Stomach (tissue), 9 donors: ENCODE data around the gene RIMBP2. TPM values are rescaled to one million over a fixed set of nuclear protein-coding genes. Genes with fewer than 3 reads are reported as not detected.

Experiments
- DNase-seq, 2 donors: peaks; one replicate each; pipeline versions ENCODE4 v3.0.0 to v3.0.0-alpha.2; 2013 to 2019
- H3K27ac ChIP-seq, 5 donors: fragments of 200-600 bp in 4 of 5; sonication (generic) in 4 of 5; one replicate each; pipeline ENCODE4 v1.5.1; 2013 to 2019; ENCODE audit warnings: mild to moderate bottlenecking in 1 of 5, moderate library complexity in 1 of 5
- H3K27me3 ChIP-seq, 3 donors: fragments of 200-600 bp; sonication (generic); one replicate each; pipeline ENCODE4 v1.5.1; 2017 to 2019; ENCODE audit warnings: mixed run types in 1 of 3
- H3K36me3 ChIP-seq, 4 donors: fragments of 200-600 bp; sonication (generic); 1 replicate in 3 of 4; 2 replicates in 1 of 4; pipeline ENCODE4 v1.5.1; 2016 to 2019
- H3K4me1 ChIP-seq, 4 donors: fragments of 200-600 bp; sonication (generic); one replicate each; pipeline ENCODE4 v1.5.1; 2016 to 2019
- H3K4me3 ChIP-seq, 4 donors: fragments of 200-600 bp; sonication (generic) in 3 of 4; one replicate each; pipeline ENCODE4 v1.5.1; 2016 to 2019; ENCODE audit warnings: mild to moderate bottlenecking in 1 of 4
- H3K9me3 ChIP-seq, 4 donors: fragments of 200-600 bp; sonication (generic); one replicate each; pipeline ENCODE4 v1.5.1; 2016 to 2019
- CTCF ChIP-seq, 7 experiments: fragments of 450-650 bp in 4 of 7; fragments of 200-600 bp in 3 of 7; sonication (generic) in 3 of 7; IDR thresholded peaks; one replicate each; pipeline ENCODE4 v1.5.1; 2016 to 2019; ENCODE audit warnings: antibody characterized with exemption in 7 of 7, control low read depth in 2 of 7, mild to moderate bottlenecking in 1 of 7
- EP300 ChIP-seq: sonication (generic); formaldehyde crosslinking; IDR thresholded peaks from one replicate; pipeline ENCODE4 v1.6.1; 2017; ENCODE audit warnings: antibody characterized with exemption
- POLR2A ChIP-seq, 4 donors: fragments of 450-650 bp; IDR thresholded peaks; one replicate each; pipeline ENCODE4 v1.6.1; 2016; ENCODE audit warnings: antibody characterized with exemption in 4 of 4, control low read depth in 2 of 4, mild to moderate bottlenecking in 1 of 4, moderate library complexity in 1 of 4
- POLR2AphosphoS5 ChIP-seq, 3 donors: sonication (generic); formaldehyde crosslinking; IDR thresholded peaks; one replicate each; pipeline ENCODE4 v1.6.1; 2016; ENCODE audit warnings: antibody characterized with exemption in 3 of 3
- WGBS, 5 donors: extraction: QIAGEN DNeasy Blood & Tissue Kit in 3 of 5; methylation state at CpG; one replicate each; pipeline versions ENCODE4 v1.1.5 to v1.1.7; 2013 to 2018; 5-methylcytosine and 5-hydroxymethylcytosine counted together
- intact Hi-C: fragments of 100-400 bp; cut with DNase I; formaldehyde crosslinking; loops from one replicate; pipeline ENCODE4 v1.15.1; 2023; ENCODE audit warnings: low total_unique reads
- polyA plus RNA-seq, 3 donors: library from polyadenylated mRNA; stranded (reverse); fragments of 200-250 nt; gene quantifications; one replicate each; pipeline ENCODE4 v1.2.3, GENCODE V29; 2013
- total RNA-seq, 5 donors: library from RNA; depleted of rRNA; stranded (reverse); fragments of >200 nt; gene quantifications; one replicate each; pipeline versions ENCODE4 v1.1.0 to v1.2.3, GENCODE V29; 2014 to 2016
- donor health status: healthy with polysubstance abuse.
- donor health status: Bipolar disorder and iron deficiency.
- donor health status: healthy.

The RIMBP2 gene
- total and polyA plus RNA-seq, 8 donors, result 0.75 to 44.6 (median 5.6) TPM

GRCh38 chr12:130470969-130471368, 245.1 kb downstream of the RIMBP2 start:
- peaks cover 0 to 15% (median 3%) of the 10 kb centered on the region in 3 donors for H3K27me3 ChIP-seq
- peaks cover 6 to 38% (median 27%) of the 10 kb centered on the region in 4 donors for H3K9me3 ChIP-seq
- no peak for DNase-seq
- no peak overlapping the region for H3K4me3 ChIP-seq
- TF ChIP-seq CTCF (IDR thresholded peaks at IDR 0.05), result no peak
- no peak for TF ChIP-seq POLR2A (IDR thresholded peaks at IDR 0.05)
- no peak for TF ChIP-seq POLR2AphosphoS5 (IDR thresholded peaks at IDR 0.05)
- no peak for TF ChIP-seq EP300
- H3K36me3 ChIP-seq, result no peaks in the 10 kb centered on the region
- H3K27ac ChIP-seq, result no peak overlapping the region
- no peaks in the 10 kb centered on the region for H3K4me1 ChIP-seq
- WGBS, 5 donors, result 68 to 86% (median 82%) methylated on average over 6 of the region's 6 CpGs
- intact Hi-C loops, result no loop called here

GRCh38 chr12:130469552-130469951, 246.5 kb downstream of the RIMBP2 start:
- H3K4me3 ChIP-seq, result no peak overlapping the region
- TF ChIP-seq CTCF (IDR thresholded peaks at IDR 0.05), result no peak
- TF ChIP-seq POLR2AphosphoS5 (IDR thresholded peaks at IDR 0.05), result no peak
- TF ChIP-seq EP300, result no peak
- TF ChIP-seq POLR2A (IDR thresholded peaks at IDR 0.05), result no peak
- intact Hi-C loops, result no loop called here
- H3K36me3 ChIP-seq, result no peaks in the 10 kb centered on the region
- H3K4me1 ChIP-seq, result no peaks in the 10 kb centered on the region
- no peak overlapping the region for H3K27ac ChIP-seq
- WGBS, 5 donors, result 84 to 87% (median 84%) methylated on average over 7 of the region's 7 CpGs
- peaks cover 6 to 38% (median 27%) of the 10 kb centered on the region in 4 donors for H3K9me3 ChIP-seq
- H3K27me3 ChIP-seq, result peaks cover 0 to 17% (median 3%) of the 10 kb centered on the region in 3 donors
- no peak for DNase-seq

GRCh38 chr12:130468700-130469245, 247.3 kb downstream of the RIMBP2 start:
- intact Hi-C loops, result no loop called here
- 85 to 94% (median 91%) methylated on average over 16 to 24 of the region's 24 CpGs for WGBS, 5 donors
- TF ChIP-seq EP300, result no peak
- TF ChIP-seq CTCF (IDR thresholded peaks at IDR 0.05), result no peak

GRCh38 chr12:130468186-130468585, 247.9 kb downstream of the RIMBP2 start:
- Histone ChIP-seq H3K4me3 (no peak overlapping the region), H3K36me3 (no peaks in the 10 kb centered on the region), H3K4me1 (no peaks in the 10 kb centered on the region), H3K27me3 (peaks cover 0 to 13% (median 0%) of the 10 kb centered on the region in 3 donors), H3K9me3 (peaks cover 6 to 38% (median 27%) of the 10 kb centered on the region in 4 donors), H3K27ac (no peak overlapping the region)
- intact Hi-C loops, result no loop called here
- 82 to 100% (median 94%) methylated on average over 1 to 9 of the region's 9 CpGs for WGBS, 5 donors
- no peak for TF ChIP-seq POLR2AphosphoS5 (IDR thresholded peaks at IDR 0.05)
- DNase-seq, result no peak

More at GRCh38 chr12:130468700-130469245, 247.3 kb downstream of the RIMBP2 start:
- Histone ChIP-seq H3K4me3 (no peak overlapping the region), H3K27me3 (peaks cover 0 to 13% (median 0%) of the 10 kb centered on the region in 3 donors), H3K36me3 (no peaks in the 10 kb centered on the region), H3K27ac (no peak overlapping the region), H3K9me3 (peaks cover 6 to 38% (median 27%) of the 10 kb centered on the region in 4 donors), H3K4me1 (no peaks in the 10 kb centered on the region)
- no peak for DNase-seq

GRCh38 chr12:130465626-130466025, 250.5 kb downstream of the RIMBP2 start:
- Histone ChIP-seq H3K27me3 (peaks cover 0 to 19% (median 0%) of the 10 kb centered on the region in 3 donors), H3K36me3 (no peaks in the 10 kb centered on the region), H3K4me1 (no peaks in the 10 kb centered on the region), H3K4me3 (no peak overlapping the region), H3K9me3 (peaks cover 6 to 38% (median 27%) of the 10 kb centered on the region in 4 donors), H3K27ac (no peak overlapping the region)
- WGBS, 5 donors, result 55 to 70% (median 64%) methylated on average over 6 to 10 of the region's 10 CpGs
- TF ChIP-seq EP300, result no peak
- no peak for TF ChIP-seq POLR2AphosphoS5 (IDR thresholded peaks at IDR 0.05)
- TF ChIP-seq POLR2A (IDR thresholded peaks at IDR 0.05), result no peak
- TF ChIP-seq CTCF (IDR thresholded peaks at IDR 0.05), result no peak
- no peak for DNase-seq
- intact Hi-C loops, result no loop called here
